ENCODE results near the gene CTTNBP2.

Gene CTTNBP2

DNA sequence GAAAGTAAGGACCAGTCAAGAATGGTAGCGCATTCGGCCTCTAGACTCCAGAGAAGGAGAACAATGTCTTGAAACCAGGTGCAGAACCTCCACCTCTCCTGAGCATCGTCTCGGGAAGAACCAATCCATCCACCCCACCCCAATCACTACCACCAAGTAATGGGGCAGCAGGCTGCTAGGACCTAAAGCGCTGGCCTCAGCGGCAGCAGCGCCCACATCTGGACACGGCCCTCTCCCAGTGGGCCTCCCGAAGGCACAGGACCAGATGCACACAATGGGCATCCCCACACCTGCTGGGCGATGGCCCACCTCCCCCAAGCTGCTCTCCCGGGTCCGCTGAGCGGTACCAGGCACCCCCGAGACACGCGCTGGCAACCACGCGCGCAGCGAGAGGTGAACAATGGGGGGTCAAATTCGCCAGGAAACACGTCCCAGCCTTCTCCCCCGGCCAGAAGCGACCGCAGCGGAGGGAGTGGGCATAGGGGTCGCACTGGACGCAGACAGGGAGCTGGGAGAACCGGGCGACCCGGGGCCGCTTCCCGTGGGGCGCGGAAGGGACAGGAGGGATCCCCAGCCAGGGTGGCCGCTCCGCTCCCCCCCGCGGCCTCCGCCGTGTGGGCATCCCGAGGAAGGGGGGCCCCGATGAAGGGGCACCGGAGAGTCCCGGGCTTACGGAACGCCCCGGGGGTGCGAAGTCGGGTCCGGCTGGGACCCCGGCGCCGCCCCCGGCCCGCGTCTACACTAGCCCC is 506 bp downstream of the CTTNBP2 start (continued):
- TF ChIP-seq, protein P1, sequence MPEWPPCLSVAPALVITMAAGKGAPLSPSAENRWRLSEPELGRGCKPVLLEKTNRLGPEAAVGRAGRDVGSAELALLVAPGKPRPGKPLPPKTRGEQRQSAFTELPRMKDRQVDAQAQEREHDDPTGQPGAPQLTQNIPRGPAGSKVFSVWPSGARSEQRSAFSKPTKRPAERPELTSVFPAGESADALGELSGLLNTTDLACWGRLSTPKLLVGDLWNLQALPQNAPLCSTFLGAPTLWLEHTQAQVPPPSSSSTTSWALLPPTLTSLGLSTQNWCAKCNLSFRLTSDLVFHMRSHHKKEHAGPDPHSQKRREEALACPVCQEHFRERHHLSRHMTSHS (tag by site-specific recombination; IDR thresholded peaks at IDR 0.05) = no peak
- TF ChIP-seq ZBTB20 (tag by site-specific recombination; IDR thresholded peaks at IDR 0.05) (peak; percentile 75), GLIS2 (tag by site-specific recombination; IDR thresholded peaks at IDR 0.05) (peak; percentile 99), ZNF768 (tag by site-specific recombination; IDR thresholded peaks at IDR 0.05) (no peak), ZNF560 (tag by site-specific recombination; IDR thresholded peaks at IDR 0.05; ENCODE audit: borderline replicate concordance) (no peak), ZBTB17 (tag by site-specific recombination; IDR thresholded peaks at IDR 0.05) (peak; percentile 80), ZNF529 (tag by site-specific recombination; IDR thresholded peaks at IDR 0.05; ENCODE audit: insufficient replicate concordance) (no peak), ZBTB8A (tag by site-specific recombination; IDR thresholded peaks at IDR 0.05) (peak; percentile 67), KLF9 (tag by site-specific recombination; IDR thresholded peaks at IDR 0.05; ENCODE audit: low read depth) (no peak; the same call in 1 of the 2 replicates), ZNF792 (tag by site-specific recombination; IDR thresholded peaks at IDR 0.05) (no peak), ZNF335 (tag by site-specific recombination; conservative IDR thresholded peaks at IDR 0.05) (peak; percentile 87), ZSCAN16 (tag by site-specific recombination; IDR thresholded peaks at IDR 0.05) (no peak), ZNF747 (tag by site-specific recombination; IDR thresholded peaks at IDR 0.05) (no peak), ZBTB21 (tag by site-specific recombination; IDR thresholded peaks at IDR 0.05) (no peak), ZNF2 (tag by site-specific recombination; IDR thresholded peaks at IDR 0.05) (0 out of 2 replicates have a peak, but pooled peaks have one; percentile 63), ZNF433 (tag by site-specific recombination; IDR thresholded peaks at IDR 0.05; ENCODE audit: low read depth) (no peak), ZNF214 (tag by site-specific recombination; IDR thresholded peaks at IDR 0.05; ENCODE audit: borderline replicate concordance) (no peak), GLIS1 (tag by site-specific recombination; IDR thresholded peaks at IDR 0.05) (peak; percentile 92), ZNF621 (tag by site-specific recombination; IDR thresholded peaks at IDR 0.05) (no peak)
- TF ChIP-seq, protein P2, sequence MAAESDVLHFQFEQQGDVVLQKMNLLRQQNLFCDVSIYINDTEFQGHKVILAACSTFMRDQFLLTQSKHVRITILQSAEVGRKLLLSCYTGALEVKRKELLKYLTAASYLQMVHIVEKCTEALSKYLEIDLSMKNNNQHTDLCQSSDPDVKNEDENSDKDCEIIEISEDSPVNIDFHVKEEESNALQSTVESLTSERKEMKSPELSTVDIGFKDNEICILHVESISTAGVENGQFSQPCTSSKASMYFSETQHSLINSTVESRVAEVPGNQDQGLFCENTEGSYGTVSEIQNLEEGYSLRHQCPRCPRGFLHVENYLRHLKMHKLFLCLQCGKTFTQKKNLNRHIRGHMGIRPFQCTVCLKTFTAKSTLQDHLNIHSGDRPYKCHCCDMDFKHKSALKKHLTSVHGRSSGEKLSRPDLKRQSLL (tag by site-specific recombination; IDR thresholded peaks at IDR 0.05) = no peak
- TF ChIP-seq, protein P3, sequence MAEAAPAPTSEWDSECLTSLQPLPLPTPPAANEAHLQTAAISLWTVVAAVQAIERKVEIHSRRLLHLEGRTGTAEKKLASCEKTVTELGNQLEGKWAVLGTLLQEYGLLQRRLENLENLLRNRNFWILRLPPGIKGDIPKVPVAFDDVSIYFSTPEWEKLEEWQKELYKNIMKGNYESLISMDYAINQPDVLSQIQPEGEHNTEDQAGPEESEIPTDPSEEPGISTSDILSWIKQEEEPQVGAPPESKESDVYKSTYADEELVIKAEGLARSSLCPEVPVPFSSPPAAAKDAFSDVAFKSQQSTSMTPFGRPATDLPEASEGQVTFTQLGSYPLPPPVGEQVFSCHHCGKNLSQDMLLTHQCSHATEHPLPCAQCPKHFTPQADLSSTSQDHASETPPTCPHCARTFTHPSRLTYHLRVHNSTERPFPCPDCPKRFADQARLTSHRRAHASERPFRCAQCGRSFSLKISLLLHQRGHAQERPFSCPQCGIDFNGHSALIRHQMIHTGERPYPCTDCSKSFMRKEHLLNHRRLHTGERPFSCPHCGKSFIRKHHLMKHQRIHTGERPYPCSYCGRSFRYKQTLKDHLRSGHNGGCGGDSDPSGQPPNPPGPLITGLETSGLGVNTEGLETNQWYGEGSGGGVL (tag by site-specific recombination; IDR thresholded peaks at IDR 0.05) = no peak
- TF ChIP-seq, protein P4, sequence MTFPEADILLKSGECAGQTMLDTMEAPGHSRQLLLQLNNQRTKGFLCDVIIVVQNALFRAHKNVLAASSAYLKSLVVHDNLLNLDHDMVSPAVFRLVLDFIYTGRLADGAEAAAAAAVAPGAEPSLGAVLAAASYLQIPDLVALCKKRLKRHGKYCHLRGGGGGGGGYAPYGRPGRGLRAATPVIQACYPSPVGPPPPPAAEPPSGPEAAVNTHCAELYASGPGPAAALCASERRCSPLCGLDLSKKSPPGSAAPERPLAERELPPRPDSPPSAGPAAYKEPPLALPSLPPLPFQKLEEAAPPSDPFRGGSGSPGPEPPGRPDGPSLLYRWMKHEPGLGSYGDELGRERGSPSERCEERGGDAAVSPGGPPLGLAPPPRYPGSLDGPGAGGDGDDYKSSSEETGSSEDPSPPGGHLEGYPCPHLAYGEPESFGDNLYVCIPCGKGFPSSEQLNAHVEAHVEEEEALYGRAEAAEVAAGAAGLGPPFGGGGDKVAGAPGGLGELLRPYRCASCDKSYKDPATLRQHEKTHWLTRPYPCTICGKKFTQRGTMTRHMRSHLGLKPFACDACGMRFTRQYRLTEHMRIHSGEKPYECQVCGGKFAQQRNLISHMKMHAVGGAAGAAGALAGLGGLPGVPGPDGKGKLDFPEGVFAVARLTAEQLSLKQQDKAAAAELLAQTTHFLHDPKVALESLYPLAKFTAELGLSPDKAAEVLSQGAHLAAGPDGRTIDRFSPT (tag by site-specific recombination; IDR thresholded peaks at IDR 0.05) = peak; percentile 86
- TF ChIP-seq, protein P5, sequence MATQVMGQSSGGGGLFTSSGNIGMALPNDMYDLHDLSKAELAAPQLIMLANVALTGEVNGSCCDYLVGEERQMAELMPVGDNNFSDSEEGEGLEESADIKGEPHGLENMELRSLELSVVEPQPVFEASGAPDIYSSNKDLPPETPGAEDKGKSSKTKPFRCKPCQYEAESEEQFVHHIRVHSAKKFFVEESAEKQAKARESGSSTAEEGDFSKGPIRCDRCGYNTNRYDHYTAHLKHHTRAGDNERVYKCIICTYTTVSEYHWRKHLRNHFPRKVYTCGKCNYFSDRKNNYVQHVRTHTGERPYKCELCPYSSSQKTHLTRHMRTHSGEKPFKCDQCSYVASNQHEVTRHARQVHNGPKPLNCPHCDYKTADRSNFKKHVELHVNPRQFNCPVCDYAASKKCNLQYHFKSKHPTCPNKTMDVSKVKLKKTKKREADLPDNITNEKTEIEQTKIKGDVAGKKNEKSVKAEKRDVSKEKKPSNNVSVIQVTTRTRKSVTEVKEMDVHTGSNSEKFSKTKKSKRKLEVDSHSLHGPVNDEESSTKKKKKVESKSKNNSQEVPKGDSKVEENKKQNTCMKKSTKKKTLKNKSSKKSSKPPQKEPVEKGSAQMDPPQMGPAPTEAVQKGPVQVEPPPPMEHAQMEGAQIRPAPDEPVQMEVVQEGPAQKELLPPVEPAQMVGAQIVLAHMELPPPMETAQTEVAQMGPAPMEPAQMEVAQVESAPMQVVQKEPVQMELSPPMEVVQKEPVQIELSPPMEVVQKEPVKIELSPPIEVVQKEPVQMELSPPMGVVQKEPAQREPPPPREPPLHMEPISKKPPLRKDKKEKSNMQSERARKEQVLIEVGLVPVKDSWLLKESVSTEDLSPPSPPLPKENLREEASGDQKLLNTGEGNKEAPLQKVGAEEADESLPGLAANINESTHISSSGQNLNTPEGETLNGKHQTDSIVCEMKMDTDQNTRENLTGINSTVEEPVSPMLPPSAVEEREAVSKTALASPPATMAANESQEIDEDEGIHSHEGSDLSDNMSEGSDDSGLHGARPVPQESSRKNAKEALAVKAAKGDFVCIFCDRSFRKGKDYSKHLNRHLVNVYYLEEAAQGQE (tag by site-specific recombination; IDR thresholded peaks at IDR 0.05) = peak; percentile 13; the same call in 1 of the 2 replicates
- TF ChIP-seq, protein P6, sequence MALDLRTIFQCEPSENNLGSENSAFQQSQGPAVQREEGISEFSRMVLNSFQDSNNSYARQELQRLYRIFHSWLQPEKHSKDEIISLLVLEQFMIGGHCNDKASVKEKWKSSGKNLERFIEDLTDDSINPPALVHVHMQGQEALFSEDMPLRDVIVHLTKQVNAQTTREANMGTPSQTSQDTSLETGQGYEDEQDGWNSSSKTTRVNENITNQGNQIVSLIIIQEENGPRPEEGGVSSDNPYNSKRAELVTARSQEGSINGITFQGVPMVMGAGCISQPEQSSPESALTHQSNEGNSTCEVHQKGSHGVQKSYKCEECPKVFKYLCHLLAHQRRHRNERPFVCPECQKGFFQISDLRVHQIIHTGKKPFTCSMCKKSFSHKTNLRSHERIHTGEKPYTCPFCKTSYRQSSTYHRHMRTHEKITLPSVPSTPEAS (tag by site-specific recombination; IDR thresholded peaks at IDR 0.05) = no peak
- TF ChIP-seq, protein P7, sequence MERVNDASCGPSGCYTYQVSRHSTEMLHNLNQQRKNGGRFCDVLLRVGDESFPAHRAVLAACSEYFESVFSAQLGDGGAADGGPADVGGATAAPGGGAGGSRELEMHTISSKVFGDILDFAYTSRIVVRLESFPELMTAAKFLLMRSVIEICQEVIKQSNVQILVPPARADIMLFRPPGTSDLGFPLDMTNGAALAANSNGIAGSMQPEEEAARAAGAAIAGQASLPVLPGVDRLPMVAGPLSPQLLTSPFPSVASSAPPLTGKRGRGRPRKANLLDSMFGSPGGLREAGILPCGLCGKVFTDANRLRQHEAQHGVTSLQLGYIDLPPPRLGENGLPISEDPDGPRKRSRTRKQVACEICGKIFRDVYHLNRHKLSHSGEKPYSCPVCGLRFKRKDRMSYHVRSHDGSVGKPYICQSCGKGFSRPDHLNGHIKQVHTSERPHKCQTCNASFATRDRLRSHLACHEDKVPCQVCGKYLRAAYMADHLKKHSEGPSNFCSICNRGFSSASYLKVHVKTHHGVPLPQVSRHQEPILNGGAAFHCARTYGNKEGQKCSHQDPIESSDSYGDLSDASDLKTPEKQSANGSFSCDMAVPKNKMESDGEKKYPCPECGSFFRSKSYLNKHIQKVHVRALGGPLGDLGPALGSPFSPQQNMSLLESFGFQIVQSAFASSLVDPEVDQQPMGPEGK (tag by site-specific recombination; IDR thresholded peaks at IDR 0.05) = peak; percentile 85
